Breast epithelium (tissue), 4 donors: ENCODE results near the gene TAF11L9. TPM values are rescaled to one million over a fixed set of nuclear protein-coding genes. Genes with fewer than 3 reads are reported as not detected.
"Not testable (repeated sequence)": the region's sequence is repeated elsewhere in the genome, so short reads cannot be mapped to it uniquely, and the experiment has no call there.

Source experiments
- DNase-seq, 2 donors: peaks; one replicate each; pipeline ENCODE4 v3.0.0-alpha.2; 2019; ENCODE audit warnings: low spot score in 2 of 2
- H3K27ac ChIP-seq, 2 donors: fragments of 200-600 bp; sonication (generic) in 1 of 2; one replicate each; pipeline ENCODE4 v1.5.1; 2016 to 2019; ENCODE audit warnings: mild to moderate bottlenecking in 1 of 2
- H3K27me3 ChIP-seq, 2 donors: fragments of 200-600 bp; sonication (generic) in 1 of 2; one replicate each; pipeline versions ENCODE4 v1.5.1 to v1.6.0; 2017 to 2019; ENCODE audit warnings: control low read depth in 1 of 2, mild to moderate bottlenecking in 1 of 2
- H3K36me3 ChIP-seq: fragments of 200-600 bp; one replicate; pipeline ENCODE4 v1.5.1; 2019
- H3K4me1 ChIP-seq, 2 donors: fragments of 200-600 bp; sonication (generic); one replicate each; pipeline ENCODE4 v1.5.1; 2016 to 2019; ENCODE audit warnings: control low read depth in 1 of 2
- H3K4me3 ChIP-seq, 3 donors: fragments of 200-600 bp; sonication (generic); 1 replicate in 2 of 3; 2 replicates in 1 of 3; pipeline ENCODE4 v1.5.1; 2016 to 2019; ENCODE audit warnings: mild to moderate bottlenecking in 3 of 3, moderate library complexity in 2 of 3
- H3K9me3 ChIP-seq, 2 donors: fragments of 200-600 bp; sonication (generic) in 1 of 2; one replicate each; pipeline ENCODE4 v1.5.1; 2016 to 2019; ENCODE audit warnings: control low read depth in 1 of 2
- POLR2A ChIP-seq: fragments of 450-650 bp; IDR thresholded peaks from one replicate; pipeline ENCODE4 v1.6.1; 2016; ENCODE audit warnings: antibody characterized with exemption, mild to moderate bottlenecking, moderate library complexity
- POLR2AphosphoS5 ChIP-seq, 3 donors: sonication (generic); formaldehyde crosslinking; IDR thresholded peaks; one replicate each; pipeline ENCODE4 v1.6.1; 2017; ENCODE audit warnings: antibody characterized with exemption in 3 of 3
- intact Hi-C: fragments of 100-400 bp; cut with DNase I; formaldehyde crosslinking; loops from one replicate; pipeline ENCODE4 v1.15.1; 2023; ENCODE audit warnings: low total_unique reads
- total RNA-seq, 3 donors: library from RNA; depleted of rRNA; stranded (reverse); fragments of >200 nt; gene quantifications; one replicate each; pipeline ENCODE4 v1.1.0, GENCODE V29; 2016
- TF ChIP-seq, protein P1 (sequence below), 3 donors: fragments of 450-650 bp; IDR thresholded peaks; one replicate each; pipeline ENCODE4 v1.5.1; 2016 to 2017; ENCODE audit warnings: antibody characterized with exemption in 3 of 3, mild to moderate bottlenecking in 3 of 3, moderate library complexity in 3 of 3

Gene TAF11L9
- total RNA-seq, 3 donors from 2014 or later = not detected

DNA sequence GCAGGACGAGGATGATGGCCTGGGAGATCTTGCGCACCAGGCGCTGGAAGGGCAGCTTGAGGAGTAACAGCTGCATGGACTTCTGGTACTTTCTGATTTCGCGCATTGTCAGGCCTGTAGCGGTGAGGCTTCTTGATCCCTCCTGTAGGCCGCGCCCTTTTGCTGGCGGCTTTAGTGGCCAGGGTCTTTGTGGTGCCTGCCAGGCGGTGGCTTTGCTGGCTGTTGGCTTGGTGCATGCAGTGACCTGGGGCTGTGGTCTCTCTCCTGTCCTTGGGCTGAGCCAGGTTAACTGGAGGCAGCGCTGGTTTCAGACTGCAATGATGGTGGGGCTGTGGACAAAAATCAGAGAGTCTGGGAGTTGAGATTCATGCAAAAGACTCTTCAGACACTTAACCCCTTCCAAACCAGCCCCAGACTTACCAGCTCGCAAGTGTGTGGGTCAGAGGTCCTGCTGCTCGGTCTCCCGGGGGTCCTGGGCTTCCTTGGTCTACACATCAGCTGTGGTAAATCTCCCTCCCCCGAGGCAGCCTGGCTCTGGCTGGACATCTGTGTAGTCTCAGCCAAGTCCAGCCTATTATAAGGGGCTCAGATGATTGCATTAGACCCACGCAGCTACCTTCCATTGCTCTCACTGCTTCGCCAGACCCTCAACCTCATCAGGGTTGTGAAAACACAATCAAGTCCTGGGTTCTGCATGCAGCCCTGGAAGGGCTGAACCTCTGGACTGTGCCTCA, 20.8 kb upstream of the TAF11L9 start:
- intact Hi-C loops = no loop called here
- Histone ChIP-seq H3K4me3 (no peak overlapping the region), H3K36me3 (no peaks in the 10 kb centered on the region), H3K27ac (no peak overlapping the region), H3K9me3 (no peaks in the 10 kb centered on the region), H3K27me3 (no peaks in the 10 kb centered on the region), H3K4me1 (no peaks in the 10 kb centered on the region)
- TF ChIP-seq POLR2A (no peak), POLR2AphosphoS5 (IDR thresholded peaks at IDR 0.05) (no peak)
- TF ChIP-seq, protein P1, sequence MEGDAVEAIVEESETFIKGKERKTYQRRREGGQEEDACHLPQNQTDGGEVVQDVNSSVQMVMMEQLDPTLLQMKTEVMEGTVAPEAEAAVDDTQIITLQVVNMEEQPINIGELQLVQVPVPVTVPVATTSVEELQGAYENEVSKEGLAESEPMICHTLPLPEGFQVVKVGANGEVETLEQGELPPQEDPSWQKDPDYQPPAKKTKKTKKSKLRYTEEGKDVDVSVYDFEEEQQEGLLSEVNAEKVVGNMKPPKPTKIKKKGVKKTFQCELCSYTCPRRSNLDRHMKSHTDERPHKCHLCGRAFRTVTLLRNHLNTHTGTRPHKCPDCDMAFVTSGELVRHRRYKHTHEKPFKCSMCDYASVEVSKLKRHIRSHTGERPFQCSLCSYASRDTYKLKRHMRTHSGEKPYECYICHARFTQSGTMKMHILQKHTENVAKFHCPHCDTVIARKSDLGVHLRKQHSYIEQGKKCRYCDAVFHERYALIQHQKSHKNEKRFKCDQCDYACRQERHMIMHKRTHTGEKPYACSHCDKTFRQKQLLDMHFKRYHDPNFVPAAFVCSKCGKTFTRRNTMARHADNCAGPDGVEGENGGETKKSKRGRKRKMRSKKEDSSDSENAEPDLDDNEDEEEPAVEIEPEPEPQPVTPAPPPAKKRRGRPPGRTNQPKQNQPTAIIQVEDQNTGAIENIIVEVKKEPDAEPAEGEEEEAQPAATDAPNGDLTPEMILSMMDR (IDR thresholded peaks at IDR 0.05) = no peak
- DNase-seq = no peak

DNA sequence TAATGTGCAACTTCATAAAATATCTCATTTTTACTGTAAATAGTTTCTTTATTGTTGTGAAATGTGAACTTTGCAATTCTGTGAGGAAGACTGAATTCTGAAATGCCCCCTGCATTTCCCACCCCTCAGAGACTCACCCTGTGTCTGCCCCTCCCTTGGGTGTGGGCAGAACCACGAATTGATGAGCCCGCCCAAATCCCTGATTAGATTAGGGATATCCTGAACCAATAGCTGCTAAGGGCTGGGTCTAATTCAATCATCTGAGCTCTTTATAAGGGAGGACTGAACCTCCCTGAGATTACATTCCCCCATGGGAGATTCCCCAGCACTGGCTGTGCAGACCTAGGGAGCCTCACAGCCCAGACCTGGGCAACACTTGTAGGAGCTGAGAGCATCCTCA, 15.9 kb upstream of the TAF11L9 start, which contains the start of gene TAF11L12:
Gene TAF11L12, plus strand, starts transcription at position 301 of the 400 bp plus-strand sequence.
- intact Hi-C loops, H3K9me3 ChIP-seq: not testable (repeated sequence)

DNA sequence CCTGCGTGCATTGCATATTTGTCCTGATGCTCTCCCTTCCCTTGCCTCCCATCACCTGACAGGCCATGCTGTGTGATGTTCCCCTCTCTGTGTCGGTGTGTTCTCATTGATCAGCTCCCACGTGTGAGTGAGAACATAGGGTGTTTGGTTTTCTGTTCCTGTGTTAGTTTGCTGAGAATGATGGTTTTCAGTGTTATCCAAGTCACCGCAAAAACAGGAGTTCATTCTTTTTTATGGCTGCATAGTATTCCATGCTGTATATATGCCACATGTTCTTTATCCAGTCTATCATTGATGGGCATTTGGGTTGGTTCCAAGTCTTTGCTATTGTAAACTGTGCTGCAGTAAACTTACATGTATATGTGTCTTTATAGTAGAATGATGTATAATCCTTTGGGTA, 13.3 kb upstream of the TAF11L9 start:
- intact Hi-C loops, H3K27me3 ChIP-seq, H3K27ac ChIP-seq, H3K9me3 ChIP-seq, H3K4me3 ChIP-seq, DNase-seq, H3K4me1 ChIP-seq, H3K36me3 ChIP-seq: not testable (repeated sequence)

More for the DNA sequence above, 15.9 kb upstream of the TAF11L9 start, which contains the start of gene TAF11L12:
- H3K27ac ChIP-seq, H3K4me1 ChIP-seq, H3K27me3 ChIP-seq, H3K36me3 ChIP-seq, DNase-seq, H3K4me3 ChIP-seq: not testable (repeated sequence)

DNA sequence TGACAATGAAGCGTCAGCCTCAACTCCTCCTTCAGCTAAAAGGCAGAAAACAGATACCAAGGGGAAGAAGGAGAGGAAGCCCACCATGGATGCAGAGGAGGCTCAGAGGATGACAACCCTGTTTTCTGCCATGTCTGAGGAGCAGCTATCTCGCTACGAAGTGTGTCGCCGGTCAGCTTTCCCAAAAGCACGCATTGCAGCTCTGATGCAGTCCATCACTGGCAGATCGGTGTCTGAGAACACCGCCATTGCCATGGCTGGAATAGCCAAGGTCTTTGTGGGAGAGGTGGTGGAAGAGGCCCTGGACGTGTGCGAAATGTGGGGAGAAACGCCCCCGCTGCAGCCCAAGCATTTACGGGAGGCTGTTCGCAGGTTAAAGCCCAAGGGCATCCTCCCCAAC, 10.8 kb upstream of the TAF11L9 start:
- TF ChIP-seq POLR2A (no peak), POLR2AphosphoS5 (IDR thresholded peaks at IDR 0.05) (no peak)
- TF ChIP-seq, protein P1 (IDR thresholded peaks at IDR 0.05) = no peak

DNA sequence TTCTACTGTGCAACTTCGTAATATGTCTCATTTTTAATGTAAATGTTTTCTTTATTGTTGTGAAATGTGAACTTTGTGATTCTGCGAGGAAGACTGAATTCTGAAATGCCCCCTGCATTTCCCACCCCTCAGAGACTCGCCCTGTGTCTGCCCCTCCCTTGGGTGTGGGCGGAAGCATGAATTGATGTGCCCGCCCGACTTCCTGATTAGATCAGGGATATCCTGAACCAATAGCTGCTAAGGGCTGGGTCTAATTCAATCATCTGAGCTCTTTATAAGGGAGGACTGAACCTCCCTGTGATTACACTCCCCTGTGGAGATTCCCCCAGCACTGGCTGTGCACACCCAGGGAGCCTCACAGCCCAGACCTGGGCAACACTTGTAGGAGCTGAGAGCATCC, 9.7 kb upstream of the TAF11L9 start, which contains the start of gene TAF11L11:
Gene TAF11L11, plus strand, starts transcription at position 304 of the 400 bp plus-strand sequence.
- H3K4me1 ChIP-seq, DNase-seq, H3K9me3 ChIP-seq, H3K36me3 ChIP-seq, H3K4me3 ChIP-seq, intact Hi-C loops, H3K27me3 ChIP-seq, H3K27ac ChIP-seq: not testable (repeated sequence)

More for the DNA sequence above, 10.8 kb upstream of the TAF11L9 start:
- no peaks in the 10 kb centered on the region for H3K4me1 ChIP-seq
- intact Hi-C loops = no loop called here
- H3K9me3 ChIP-seq = no peaks in the 10 kb centered on the region
- no peak overlapping the region for H3K4me3 ChIP-seq
- H3K36me3 ChIP-seq = no peaks in the 10 kb centered on the region
- DNase-seq = no peak
- no peaks in the 10 kb centered on the region for H3K27me3 ChIP-seq
- no peak overlapping the region for H3K27ac ChIP-seq

DNA sequence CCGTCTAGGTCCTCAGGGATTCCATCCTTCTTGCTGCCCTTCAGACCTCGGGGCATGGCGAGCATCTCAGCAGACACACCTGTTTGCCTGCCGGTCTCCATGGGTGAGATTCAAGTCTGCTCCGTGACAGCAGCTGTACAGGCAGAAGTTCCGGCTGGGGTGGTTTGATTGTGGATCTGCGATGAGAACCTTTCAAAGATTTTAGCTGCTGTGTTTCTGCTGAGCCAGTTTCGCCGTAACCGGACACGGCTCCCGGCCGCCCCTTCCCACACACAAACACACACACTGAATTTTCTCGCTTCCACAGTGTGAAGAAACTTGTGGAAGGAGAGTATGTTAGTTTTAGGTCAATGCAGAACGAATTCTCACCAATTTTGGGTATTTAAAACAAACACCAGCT, 3.5 kb upstream of the TAF11L9 start, which contains the start of gene TAF11L10:
Gene TAF11L10, minus strand, starts transcription at position 101 of the 400 bp plus-strand sequence.
- H3K4me1 ChIP-seq, H3K27ac ChIP-seq, H3K27me3 ChIP-seq, H3K9me3 ChIP-seq, DNase-seq, H3K36me3 ChIP-seq, intact Hi-C loops, H3K4me3 ChIP-seq: not testable (repeated sequence)

DNA sequence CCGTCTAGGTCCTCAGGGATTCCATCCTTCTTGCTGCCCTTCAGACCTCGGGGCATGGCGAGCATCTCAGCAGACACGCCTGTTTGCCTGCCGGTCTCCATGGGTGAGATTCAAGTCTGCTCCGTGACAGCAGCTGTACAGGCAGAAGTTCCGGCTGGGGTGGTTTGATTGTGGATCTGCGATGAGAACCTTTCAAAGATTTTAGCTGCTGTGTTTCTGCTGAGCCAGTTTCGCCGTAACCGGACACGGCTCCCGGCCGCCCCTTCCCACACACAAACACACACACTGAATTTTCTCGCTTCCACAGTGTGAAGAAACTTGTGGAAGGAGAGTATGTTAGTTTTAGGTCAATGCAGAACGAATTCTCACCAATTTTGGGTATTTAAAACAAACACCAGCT, 3.3 kb downstream of the TAF11L9 start, which contains the start of gene TAF11L8:
Gene TAF11L8, minus strand, starts transcription at position 101 of the 400 bp plus-strand sequence.
- H3K27me3 ChIP-seq, DNase-seq, intact Hi-C loops, H3K27ac ChIP-seq, H3K4me3 ChIP-seq, H3K36me3 ChIP-seq, H3K4me1 ChIP-seq, H3K9me3 ChIP-seq: not testable (repeated sequence)

DNA sequence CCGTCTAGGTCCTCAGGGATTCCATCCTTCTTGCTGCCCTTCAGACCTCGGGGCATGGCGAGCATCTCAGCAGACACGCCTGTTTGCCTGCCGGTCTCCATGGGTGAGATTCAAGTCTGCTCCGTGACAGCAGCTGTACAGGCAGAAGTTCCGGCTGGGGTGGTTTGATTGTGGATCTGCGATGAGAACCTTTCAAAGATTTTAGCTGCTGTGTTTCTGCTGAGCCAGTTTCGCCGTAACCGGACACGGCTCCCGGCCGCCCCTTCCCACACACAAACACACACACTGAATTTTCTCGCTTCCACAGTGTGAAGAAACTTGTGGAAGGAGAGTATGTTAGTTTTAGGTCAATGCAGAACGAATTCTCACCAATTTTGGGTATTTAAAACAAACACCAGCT, 8.5 kb downstream of the TAF11L9 start, which contains the start of gene TAF11L7:
Gene TAF11L7, minus strand, starts transcription at position 101 of the 400 bp plus-strand sequence.
- H3K27ac ChIP-seq, H3K9me3 ChIP-seq, H3K36me3 ChIP-seq, intact Hi-C loops, H3K27me3 ChIP-seq, DNase-seq, H3K4me1 ChIP-seq, H3K4me3 ChIP-seq: not testable (repeated sequence)

Other genes with a start within 250 kb of the TAF11L9 start
- not detected for gene TAF11L2, start 96.2 kb downstream of the TAF11L9 start, total RNA-seq
- not detected for gene TAF11L3, start 76.0 kb downstream of the TAF11L9 start, total RNA-seq
- gene TAF11L4, start 72.6 kb downstream of the TAF11L9 start, total RNA-seq = not detected
- not detected for gene TAF11L5, start 69.2 kb downstream of the TAF11L9 start, total RNA-seq
- gene TAF11L6, start 65.7 kb downstream of the TAF11L9 start, total RNA-seq = not detected
- gene TAF11L7, start 8.6 kb downstream of the TAF11L9 start, total RNA-seq = not detected
- not detected for gene TAF11L8, start 3.4 kb downstream of the TAF11L9 start, total RNA-seq
- not detected for gene TAF11L10, start 3.4 kb upstream of the TAF11L9 start, total RNA-seq
- gene TAF11L11, start 9.8 kb upstream of the TAF11L9 start, total RNA-seq = not detected
- not detected for gene TAF11L12, start 16.0 kb upstream of the TAF11L9 start, total RNA-seq
- gene TAF11L13, start 37.7 kb upstream of the TAF11L9 start, total RNA-seq = not detected
- gene TAF11L14, start 40.1 kb upstream of the TAF11L9 start, total RNA-seq = not detected